Chondrocyte (in vitro differentiated cells): Measurements from ENCODE around the gene SLC18B1. TPM values are rescaled to one million over a fixed set of nuclear protein-coding genes. Genes with fewer than 3 reads are reported as not detected.

Experiments
- DNase-seq: peaks from one replicate; pipeline ENCODE4 v3.0.0; 2021; ENCODE audit warnings: mixed read lengths, low spot score
- H3K27ac Mint-ChIP-seq: one replicate; pipeline ENCODE4 v1.8.0; 2021; ENCODE audit warnings: mild to moderate bottlenecking, moderate library complexity, mixed read lengths; ENCODE audit not compliant: unreplicated experiment
- H3K27me3 Mint-ChIP-seq: 2 replicates; pipeline ENCODE4 v1.8.0; 2021; ENCODE audit warnings: low read depth, mixed read lengths
- H3K36me3 Mint-ChIP-seq: 2 replicates; pipeline ENCODE4 v1.8.0; 2021; ENCODE audit warnings: low read depth, mixed read lengths
- H3K4me1 Mint-ChIP-seq: 2 replicates; pipeline ENCODE4 v1.8.0; 2021; ENCODE audit warnings: low read depth, mild to moderate bottlenecking, mixed read lengths
- H3K4me3 Mint-ChIP-seq: one replicate; pipeline ENCODE4 v1.8.0; 2021; ENCODE audit warnings: mild to moderate bottlenecking, moderate library complexity, mixed read lengths; ENCODE audit not compliant: unreplicated experiment
- H3K9me3 Mint-ChIP-seq: 2 replicates; pipeline ENCODE4 v1.8.0; 2021; ENCODE audit warnings: low read depth, mixed read lengths
- CTCF ChIP-seq: fragments of 200-600 bp; sonication (generic); IDR thresholded peaks from 2 replicates; pipeline ENCODE4 v1.5.0; 2021; ENCODE audit warnings: antibody characterized with exemption, mild to moderate bottlenecking, moderate library complexity
- total RNA-seq: library from RNA; stranded (reverse); gene quantifications from 3 replicates; pipeline ENCODE4 v1.2.1, GENCODE V29; 2021

Gene SLC18B1
- total RNA-seq, 1 donor from 2014 or later = 2.4 TPM

- Mint-ChIP-seq H3K27me3 (no peaks in the 10 kb centered on the region), H3K27ac (no peak overlapping the region), H3K4me1 (peaks cover 15% of the 10 kb centered on the region), H3K36me3 (no peaks in the 10 kb centered on the region), H3K9me3 (no peaks in the 10 kb centered on the region), H3K4me3 (no peak overlapping the region)
- no peak for TF ChIP-seq CTCF
- no peak for DNase-seq
Observed at GRCh38 chr6:132763269-132763668, 35.2 kb downstream of the SLC18B1 start.

- no peak for TF ChIP-seq CTCF
- no peak overlapping the region for H3K4me3 Mint-ChIP-seq
- no peaks in the 10 kb centered on the region for H3K9me3 Mint-ChIP-seq
- peaks cover 15% of the 10 kb centered on the region for H3K4me1 Mint-ChIP-seq
- no peak for DNase-seq
- no peak overlapping the region for H3K27ac Mint-ChIP-seq
- H3K27me3 Mint-ChIP-seq = peaks cover 2% of the 10 kb centered on the region
- no peaks in the 10 kb centered on the region for H3K36me3 Mint-ChIP-seq
Observed at GRCh38 chr6:132760256-132760655, 38.2 kb downstream of the SLC18B1 start.

GRCh38 chr6:132758689-132759088, 39.7 kb downstream of the SLC18B1 start:
- H3K9me3 Mint-ChIP-seq = no peaks in the 10 kb centered on the region
- TF ChIP-seq CTCF = no peak
- no peaks in the 10 kb centered on the region for H3K36me3 Mint-ChIP-seq
- peaks cover 2% of the 10 kb centered on the region for H3K27me3 Mint-ChIP-seq
- peaks cover 5% of the 10 kb centered on the region for H3K4me1 Mint-ChIP-seq
- no peak for DNase-seq
- no peak overlapping the region for H3K4me3 Mint-ChIP-seq
- no peak overlapping the region for H3K27ac Mint-ChIP-seq

GRCh38 chr6:132752255-132752654, 46.2 kb downstream of the SLC18B1 start:
- Mint-ChIP-seq H3K36me3 (no peaks in the 10 kb centered on the region), H3K4me3 (no peak overlapping the region), H3K4me1 (peaks cover 2% of the 10 kb centered on the region), H3K27me3 (peaks cover 2% of the 10 kb centered on the region), H3K9me3 (no peaks in the 10 kb centered on the region), H3K27ac (no peak overlapping the region)
- DNase-seq = no peak
- TF ChIP-seq CTCF = no peak

- no peak for DNase-seq
- Mint-ChIP-seq H3K27me3 (peaks cover 5% of the 10 kb centered on the region), H3K9me3 (no peaks in the 10 kb centered on the region), H3K4me1 (peaks cover 2% of the 10 kb centered on the region), H3K4me3 (no peak overlapping the region), H3K36me3 (no peaks in the 10 kb centered on the region), H3K27ac (no peak overlapping the region)
- TF ChIP-seq CTCF = no peak
Observed at GRCh38 chr6:132751828-132752227, 46.6 kb downstream of the SLC18B1 start.
